Mesodermal cell (in vitro differentiated cells): Measurements from ENCODE around the gene TMED9.
"Not testable (repeated sequence)": the region's sequence is repeated elsewhere in the genome, so short reads cannot be mapped to it uniquely, and the experiment has no call there.

Experiments used
- H3K27ac ChIP-seq: 2 replicates; pipeline ENCODE4 v1.7.0; 2013; ENCODE audit warnings: mild to moderate bottlenecking, low read depth, low read length, moderate library complexity; ENCODE audit not compliant: severe bottlenecking
- H3K36me3 ChIP-seq: 2 replicates; pipeline ENCODE4 v1.7.1; 2013; ENCODE audit warnings: mild to moderate bottlenecking, low read length, moderate library complexity; ENCODE audit not compliant: control insufficient read depth, insufficient read depth
- H3K4me1 ChIP-seq: one replicate; pipeline ENCODE4 v1.7.1; 2013; ENCODE audit warnings: mild to moderate bottlenecking, low read length; ENCODE audit not compliant: insufficient read depth, control insufficient read depth, poor library complexity, severe bottlenecking
- H3K4me3 ChIP-seq: 2 replicates; pipeline ENCODE4 v1.7.0; 2013; ENCODE audit warnings: low read length, control low read depth, mild to moderate bottlenecking; ENCODE audit not compliant: insufficient read depth, poor library complexity, severe bottlenecking; ENCODE audit errors: extremely low read depth
- H3K9me3 ChIP-seq: 2 replicates; pipeline ENCODE4 v1.7.1; 2013; ENCODE audit warnings: mild to moderate bottlenecking, low read length, moderate library complexity; ENCODE audit not compliant: control insufficient read depth
- WGBS, 2 experiments: methylation state at CpG; one replicate each; pipeline ENCODE4 v1.1.5; 2013; ENCODE audit warnings: missing lambda C conversion rate in 2 of 2; ENCODE audit not compliant: insufficient coverage in 2 of 2; 5-methylcytosine and 5-hydroxymethylcytosine counted together

Gene TMED9

DNA sequence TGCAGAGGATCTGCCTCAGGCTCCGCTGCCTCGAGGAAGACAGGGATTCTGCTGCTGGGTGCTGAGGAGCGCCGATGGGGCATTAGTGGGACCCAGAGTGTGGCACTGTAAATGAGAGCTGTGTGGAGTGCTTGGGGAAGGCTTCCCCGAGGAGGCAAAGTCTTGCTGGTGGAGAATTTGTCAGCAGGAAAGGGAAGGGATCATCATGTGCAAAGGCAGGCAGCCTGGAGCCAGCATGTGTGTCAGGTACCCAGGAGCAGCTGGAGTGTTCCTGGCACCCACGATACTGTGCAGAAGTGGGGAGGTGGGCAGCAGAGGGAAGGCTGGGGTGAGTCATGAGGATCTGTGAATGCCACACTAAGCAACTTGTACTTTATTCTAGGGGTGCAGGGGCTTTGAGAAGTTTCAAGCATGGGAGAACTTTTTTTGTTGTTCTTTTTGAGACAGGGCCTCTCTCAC lies 20.2 kb downstream of the TMED9 start:
- WGBS, 2 experiments = 81 to 88% methylated on average over 5 to 6 of the region's 6 CpGs
- Histone ChIP-seq H3K4me1 (peaks cover 3% of the 10 kb centered on the region), H3K27ac (no peak overlapping the region), H3K9me3 (no peaks in the 10 kb centered on the region), H3K4me3 (no peak overlapping the region), H3K36me3 (peaks cover 15% of the 10 kb centered on the region)

DNA sequence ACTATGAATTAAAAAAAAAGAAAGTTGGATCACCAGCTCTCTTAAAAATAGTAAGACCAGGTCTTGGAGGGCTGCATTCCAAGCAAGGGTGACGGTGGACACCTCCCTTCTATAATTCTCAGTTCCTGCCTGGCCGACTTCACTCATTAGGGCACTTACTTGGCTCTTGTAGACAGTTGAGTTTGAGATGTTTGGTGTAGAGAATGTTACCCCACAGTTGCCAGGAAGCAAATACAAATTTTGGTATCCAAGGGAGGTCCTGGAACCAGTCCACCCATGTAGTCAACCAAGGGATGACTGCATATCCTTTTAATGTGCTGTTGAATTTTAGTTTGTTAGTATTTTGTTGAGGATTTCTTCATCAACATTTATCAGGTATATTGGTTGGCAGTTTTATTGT lies 28.6 kb downstream of the TMED9 start:
- H3K4me1 ChIP-seq = no peaks in the 10 kb centered on the region
- H3K27ac ChIP-seq = no peak overlapping the region
- H3K36me3 ChIP-seq = peaks cover 45% of the 10 kb centered on the region
- H3K4me3 ChIP-seq = no peak overlapping the region
- no peaks in the 10 kb centered on the region for H3K9me3 ChIP-seq
- WGBS, 2 experiments = no CpG with 5 or more reads among the region's 2 CpGs

DNA sequence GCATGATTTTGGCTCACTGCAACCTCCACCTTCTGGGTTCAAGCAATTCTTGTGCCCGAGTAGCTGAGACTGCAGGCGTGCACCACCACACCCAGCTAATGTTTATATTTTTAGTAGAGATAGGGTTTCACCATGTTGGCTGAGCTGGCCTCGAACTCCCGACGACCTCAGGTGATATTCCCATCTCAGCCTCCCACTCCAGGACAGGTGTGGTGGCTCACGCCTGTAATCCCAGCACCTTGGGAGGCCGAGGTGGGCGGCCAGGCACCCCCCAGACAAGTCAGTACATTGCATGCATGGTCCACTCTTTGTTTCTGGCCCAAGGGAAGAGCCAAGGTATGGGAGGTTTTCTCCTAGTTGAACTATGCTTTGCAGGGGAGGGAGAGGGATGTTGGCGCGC lies 32.2 kb downstream of the TMED9 start:
- not testable (repeated sequence) for H3K9me3 ChIP-seq, H3K27ac ChIP-seq, H3K4me3 ChIP-seq, H3K4me1 ChIP-seq
- WGBS, 2 experiments = 94 to 97% methylated on average over 4 to 6 of the region's 10 CpGs
- H3K36me3 ChIP-seq = peaks cover 30% of the 10 kb centered on the region

DNA sequence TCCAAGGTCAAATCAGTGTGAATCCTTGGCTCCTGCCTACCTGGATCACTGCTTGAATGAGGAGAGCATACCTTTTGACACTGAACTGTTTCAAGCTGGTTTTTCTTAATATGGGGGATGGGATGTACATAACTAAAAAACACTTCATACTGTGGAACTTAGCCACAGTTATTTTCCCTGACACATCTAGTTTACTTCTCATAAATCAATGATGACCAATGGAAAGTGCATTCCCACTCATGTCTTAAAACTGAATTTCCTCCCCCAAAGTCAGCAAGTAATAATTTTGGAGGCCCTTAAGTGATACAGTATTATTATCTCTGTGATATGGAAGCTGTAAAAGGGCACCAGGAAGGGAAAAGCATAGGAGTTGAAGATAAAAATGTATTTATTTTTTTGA lies 38.2 kb downstream of the TMED9 start:
- not testable (repeated sequence) for H3K36me3 ChIP-seq, H3K4me3 ChIP-seq, H3K4me1 ChIP-seq, H3K9me3 ChIP-seq, H3K27ac ChIP-seq

DNA sequence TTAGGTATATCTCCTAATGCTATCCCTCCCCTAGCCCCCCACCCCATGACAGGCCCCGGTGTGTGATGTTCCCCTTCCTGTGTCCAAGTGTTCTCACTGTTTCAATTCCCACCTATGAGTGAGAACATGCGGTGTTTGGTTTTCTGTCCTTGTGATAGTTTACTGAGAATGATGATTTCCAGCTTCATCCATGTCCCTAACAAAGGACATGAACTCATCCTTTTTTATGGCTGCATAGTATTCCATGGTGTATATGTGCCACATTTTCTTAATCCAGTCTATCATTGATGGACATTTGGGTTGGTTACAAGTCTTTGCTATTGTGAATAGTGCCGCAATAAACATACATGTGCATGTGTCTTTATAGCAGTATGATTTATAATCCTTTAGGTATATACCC lies 42.9 kb downstream of the TMED9 start:
- H3K27ac ChIP-seq, H3K36me3 ChIP-seq, H3K4me1 ChIP-seq, H3K4me3 ChIP-seq, H3K9me3 ChIP-seq: not testable (repeated sequence)
- WGBS, 2 experiments = no CpG with 5 or more reads among the region's 3 CpGs

DNA sequence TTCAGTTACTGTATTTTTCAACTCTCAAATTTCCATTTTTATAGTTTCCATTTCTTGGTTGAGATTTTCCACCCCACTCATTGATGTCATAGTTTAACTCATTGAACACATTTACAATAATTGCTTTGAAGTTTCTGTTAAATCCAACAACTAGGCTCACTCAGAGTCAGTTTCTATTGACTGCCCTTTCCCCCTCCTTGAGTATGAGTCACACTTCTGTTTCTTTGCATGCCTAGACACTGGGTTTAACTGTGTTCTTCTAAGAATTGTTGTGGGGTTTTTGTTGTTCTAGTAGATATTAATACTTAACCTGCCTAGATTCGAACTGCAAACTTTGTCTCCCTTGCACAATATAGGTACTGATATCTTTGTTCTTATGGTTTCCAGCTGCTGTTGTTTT lies 53.5 kb downstream of the TMED9 start:
- H3K4me3 ChIP-seq, H3K9me3 ChIP-seq, H3K27ac ChIP-seq, H3K36me3 ChIP-seq, H3K4me1 ChIP-seq: not testable (repeated sequence)
- WGBS, 2 experiments = no CpG with 5 or more reads among the region's 1 CpG
